Measurements from ENCODE around the gene CHMP1B.

DNA sequence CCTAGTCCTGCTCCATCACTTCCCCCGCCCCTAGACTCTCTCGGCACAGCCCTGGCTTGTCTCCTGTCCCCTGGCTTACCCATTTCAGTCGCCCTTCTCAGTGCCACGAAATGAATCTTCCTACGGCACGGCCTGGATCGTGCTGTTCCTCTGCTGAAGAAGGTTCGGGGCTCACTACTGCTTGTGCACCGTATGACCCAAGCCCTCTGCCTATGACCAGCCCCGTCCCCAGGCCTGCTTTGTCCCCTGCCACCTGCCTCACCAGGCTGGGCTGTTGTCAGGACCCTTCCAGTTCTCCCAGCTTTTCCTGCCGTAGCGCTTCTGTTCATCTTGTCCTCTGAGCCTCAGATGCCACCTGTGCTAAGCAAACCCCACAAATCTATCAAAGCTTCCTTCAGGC is 13.9 kb downstream of the CHMP1B start:
- no peak for TF ChIP-seq EZH2 (IDR thresholded peaks at IDR 0.05; ENCODE audit: insufficient read depth, poor library complexity, severe bottlenecking)
- no peak for TF ChIP-seq EZH2phosphoT487 (IDR thresholded peaks at IDR 0.05; ENCODE audit: insufficient read depth, low read depth)

Data from GM23248 (cell line).